Uterus (tissue), 2 donors: ENCODE results near the gene ARHGAP15.

Experiments
- POLR2A ChIP-seq, 2 donors: fragments of 450-650 bp; IDR thresholded peaks; one replicate each; pipeline ENCODE4 v1.6.1; 2016; ENCODE audit warnings: antibody characterized with exemption in 2 of 2, mild to moderate bottlenecking in 1 of 2, moderate library complexity in 1 of 2
- TF ChIP-seq, protein P1 (sequence below), 4 experiments: fragments of 200-600 bp in 2 of 4; fragments of 450-650 bp in 2 of 4; sonication (generic) in 2 of 4; IDR thresholded peaks; one replicate each; pipeline ENCODE4 v1.5.1; 2016 to 2019; ENCODE audit warnings: antibody characterized with exemption in 4 of 4, mild to moderate bottlenecking in 2 of 4, moderate library complexity in 1 of 4

DNA sequence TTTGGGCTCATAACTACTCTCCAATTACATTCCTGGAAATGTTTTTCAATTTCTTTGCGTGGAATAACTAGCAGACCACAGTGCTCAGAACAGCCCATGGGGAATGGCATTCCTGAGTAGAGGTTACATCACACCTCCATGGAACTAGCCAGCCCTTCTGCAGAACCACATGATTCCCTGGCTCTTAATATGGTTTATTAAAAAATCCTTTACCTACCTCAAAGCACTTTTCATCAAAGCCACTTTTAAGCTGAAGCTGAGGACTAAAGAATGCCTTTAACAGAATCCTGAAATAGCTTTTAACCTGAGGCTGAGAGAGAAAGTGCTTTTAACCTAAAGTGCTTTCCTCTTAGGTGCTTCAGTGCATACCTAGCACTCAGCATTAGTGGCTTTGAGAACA lies 376.3 kb downstream of the ARHGAP15 start:
- TF ChIP-seq, protein P1, sequence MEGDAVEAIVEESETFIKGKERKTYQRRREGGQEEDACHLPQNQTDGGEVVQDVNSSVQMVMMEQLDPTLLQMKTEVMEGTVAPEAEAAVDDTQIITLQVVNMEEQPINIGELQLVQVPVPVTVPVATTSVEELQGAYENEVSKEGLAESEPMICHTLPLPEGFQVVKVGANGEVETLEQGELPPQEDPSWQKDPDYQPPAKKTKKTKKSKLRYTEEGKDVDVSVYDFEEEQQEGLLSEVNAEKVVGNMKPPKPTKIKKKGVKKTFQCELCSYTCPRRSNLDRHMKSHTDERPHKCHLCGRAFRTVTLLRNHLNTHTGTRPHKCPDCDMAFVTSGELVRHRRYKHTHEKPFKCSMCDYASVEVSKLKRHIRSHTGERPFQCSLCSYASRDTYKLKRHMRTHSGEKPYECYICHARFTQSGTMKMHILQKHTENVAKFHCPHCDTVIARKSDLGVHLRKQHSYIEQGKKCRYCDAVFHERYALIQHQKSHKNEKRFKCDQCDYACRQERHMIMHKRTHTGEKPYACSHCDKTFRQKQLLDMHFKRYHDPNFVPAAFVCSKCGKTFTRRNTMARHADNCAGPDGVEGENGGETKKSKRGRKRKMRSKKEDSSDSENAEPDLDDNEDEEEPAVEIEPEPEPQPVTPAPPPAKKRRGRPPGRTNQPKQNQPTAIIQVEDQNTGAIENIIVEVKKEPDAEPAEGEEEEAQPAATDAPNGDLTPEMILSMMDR (IDR thresholded peaks at IDR 0.05) = no peak
- no peak for TF ChIP-seq POLR2A (IDR thresholded peaks at IDR 0.05)
